ENCODE results near the gene PRDM2.

Gene PRDM2

GRCh38 chr1:13759072-13759471 is 59.1 kb downstream of the PRDM2 start:
- H3K4me3 ChIP-seq (ENCODE audit: low read length) = no peak overlapping the region

GRCh38 chr1:13760340-13760739 is 60.4 kb downstream of the PRDM2 start:
- TF ChIP-seq ZNF274 (IDR thresholded peaks at IDR 0.05; ENCODE audit: low read depth, low read length) = no peak
- H3K4me3 ChIP-seq (ENCODE audit: low read length) = no peak overlapping the region

More at GRCh38 chr1:13759072-13759471, 59.1 kb downstream of the PRDM2 start:
- no peak for TF ChIP-seq ZNF274 (IDR thresholded peaks at IDR 0.05; ENCODE audit: low read depth, low read length)

GRCh38 chr1:13760921-13761320 is 60.9 kb downstream of the PRDM2 start:
- no peak overlapping the region for H3K4me3 ChIP-seq (ENCODE audit: low read length)
- TF ChIP-seq ZNF274 (IDR thresholded peaks at IDR 0.05; ENCODE audit: low read depth, low read length) = no peak

GRCh38 chr1:13761883-13762282 is 61.9 kb downstream of the PRDM2 start:
- no peak for TF ChIP-seq ZNF274 (IDR thresholded peaks at IDR 0.05; ENCODE audit: low read depth, low read length)
- H3K4me3 ChIP-seq (ENCODE audit: low read length) = no peak overlapping the region

GRCh38 chr1:13762642-13763041 is 62.7 kb downstream of the PRDM2 start:
- TF ChIP-seq ZNF274 (IDR thresholded peaks at IDR 0.05; ENCODE audit: low read depth, low read length) = no peak
- H3K4me3 ChIP-seq (ENCODE audit: low read length) = no peak overlapping the region

GRCh38 chr1:13763222-13763621 is 63.2 kb downstream of the PRDM2 start:
- H3K4me3 ChIP-seq (ENCODE audit: low read length) = no peak overlapping the region
- no peak for TF ChIP-seq ZNF274 (IDR thresholded peaks at IDR 0.05; ENCODE audit: low read depth, low read length)

GRCh38 chr1:13763991-13764390 is 64.0 kb downstream of the PRDM2 start:
- TF ChIP-seq ZNF274 (IDR thresholded peaks at IDR 0.05; ENCODE audit: low read depth, low read length) = no peak
- no peak overlapping the region for H3K4me3 ChIP-seq (ENCODE audit: low read length)

GRCh38 chr1:13764588-13765332 is 64.8 kb downstream of the PRDM2 start:
- TF ChIP-seq ZNF274 (IDR thresholded peaks at IDR 0.05; ENCODE audit: low read depth, low read length) = no peak
- H3K4me3 ChIP-seq (ENCODE audit: low read length) = no peak overlapping the region

GRCh38 chr1:13766592-13767564 is 66.9 kb downstream of the PRDM2 start:
- no peak for TF ChIP-seq ZNF274 (IDR thresholded peaks at IDR 0.05; ENCODE audit: low read depth, low read length)
- no peak overlapping the region for H3K4me3 ChIP-seq (ENCODE audit: low read length)

GRCh38 chr1:13769212-13769611 is 69.2 kb downstream of the PRDM2 start:
- no peak overlapping the region for H3K4me3 ChIP-seq (ENCODE audit: low read length)
- TF ChIP-seq ZNF274 (IDR thresholded peaks at IDR 0.05; ENCODE audit: low read depth, low read length) = no peak

- no peak for TF ChIP-seq ZNF274 (IDR thresholded peaks at IDR 0.05; ENCODE audit: low read depth, low read length)
- no peak overlapping the region for H3K4me3 ChIP-seq (ENCODE audit: low read length)
These were observed 69.8 kb downstream of the PRDM2 start for GRCh38 chr1:13769830-13770229.

GRCh38 chr1:13770743-13771142 is 70.8 kb downstream of the PRDM2 start:
- TF ChIP-seq ZNF274 (IDR thresholded peaks at IDR 0.05; ENCODE audit: low read depth, low read length) = no peak
- no peak overlapping the region for H3K4me3 ChIP-seq (ENCODE audit: low read length)

- no peak overlapping the region for H3K4me3 ChIP-seq (ENCODE audit: low read length)
- no peak for TF ChIP-seq ZNF274 (IDR thresholded peaks at IDR 0.05; ENCODE audit: low read depth, low read length)
These were observed 71.8 kb downstream of the PRDM2 start for GRCh38 chr1:13771745-13772144.

GRCh38 chr1:13772271-13772670 is 72.3 kb downstream of the PRDM2 start:
- no peak overlapping the region for H3K4me3 ChIP-seq (ENCODE audit: low read length)
- no peak for TF ChIP-seq ZNF274 (IDR thresholded peaks at IDR 0.05; ENCODE audit: low read depth, low read length)

- no peak for TF ChIP-seq ZNF274 (IDR thresholded peaks at IDR 0.05; ENCODE audit: low read depth, low read length)
- no peak overlapping the region for H3K4me3 ChIP-seq (ENCODE audit: low read length)
These were observed 74.1 kb downstream of the PRDM2 start for GRCh38 chr1:13774121-13774520.

All from GM08714 (cell line).